Breast epithelium (tissue), 4 donors: ENCODE results near the gene GNPTAB. TPM values are rescaled to one million over a fixed set of nuclear protein-coding genes. Genes with fewer than 3 reads are reported as not detected.

ENCODE experiments used
- DNase-seq, 2 donors: peaks; one replicate each; pipeline ENCODE4 v3.0.0-alpha.2; 2019; ENCODE audit warnings: low spot score in 2 of 2
- H3K27ac ChIP-seq, 2 donors: fragments of 200-600 bp; sonication (generic) in 1 of 2; one replicate each; pipeline ENCODE4 v1.5.1; 2016 to 2019; ENCODE audit warnings: mild to moderate bottlenecking in 1 of 2
- H3K27me3 ChIP-seq, 2 donors: fragments of 200-600 bp; sonication (generic) in 1 of 2; one replicate each; pipeline versions ENCODE4 v1.5.1 to v1.6.0; 2017 to 2019; ENCODE audit warnings: control low read depth in 1 of 2, mild to moderate bottlenecking in 1 of 2
- H3K36me3 ChIP-seq: fragments of 200-600 bp; one replicate; pipeline ENCODE4 v1.5.1; 2019
- H3K4me1 ChIP-seq, 2 donors: fragments of 200-600 bp; sonication (generic); one replicate each; pipeline ENCODE4 v1.5.1; 2016 to 2019; ENCODE audit warnings: control low read depth in 1 of 2
- H3K4me3 ChIP-seq, 3 donors: fragments of 200-600 bp; sonication (generic); 1 replicate in 2 of 3; 2 replicates in 1 of 3; pipeline ENCODE4 v1.5.1; 2016 to 2019; ENCODE audit warnings: mild to moderate bottlenecking in 3 of 3, moderate library complexity in 2 of 3
- H3K9me3 ChIP-seq, 2 donors: fragments of 200-600 bp; sonication (generic) in 1 of 2; one replicate each; pipeline ENCODE4 v1.5.1; 2016 to 2019; ENCODE audit warnings: control low read depth in 1 of 2
- POLR2A ChIP-seq: fragments of 450-650 bp; IDR thresholded peaks from one replicate; pipeline ENCODE4 v1.6.1; 2016; ENCODE audit warnings: antibody characterized with exemption, mild to moderate bottlenecking, moderate library complexity
- POLR2AphosphoS5 ChIP-seq, 3 donors: sonication (generic); formaldehyde crosslinking; IDR thresholded peaks; one replicate each; pipeline ENCODE4 v1.6.1; 2017; ENCODE audit warnings: antibody characterized with exemption in 3 of 3
- intact Hi-C: fragments of 100-400 bp; cut with DNase I; formaldehyde crosslinking; loops from one replicate; pipeline ENCODE4 v1.15.1; 2023; ENCODE audit warnings: low total_unique reads
- total RNA-seq, 3 donors: library from RNA; depleted of rRNA; stranded (reverse); fragments of >200 nt; gene quantifications; one replicate each; pipeline ENCODE4 v1.1.0, GENCODE V29; 2016
- TF ChIP-seq, protein P1 (sequence below), 3 donors: fragments of 450-650 bp; IDR thresholded peaks; one replicate each; pipeline ENCODE4 v1.5.1; 2016 to 2017; ENCODE audit warnings: antibody characterized with exemption in 3 of 3, mild to moderate bottlenecking in 3 of 3, moderate library complexity in 3 of 3

Gene GNPTAB
- total RNA-seq, 3 donors from 2014 or later: 37.4 to 59.0 (median 39.7) TPM

DNA sequence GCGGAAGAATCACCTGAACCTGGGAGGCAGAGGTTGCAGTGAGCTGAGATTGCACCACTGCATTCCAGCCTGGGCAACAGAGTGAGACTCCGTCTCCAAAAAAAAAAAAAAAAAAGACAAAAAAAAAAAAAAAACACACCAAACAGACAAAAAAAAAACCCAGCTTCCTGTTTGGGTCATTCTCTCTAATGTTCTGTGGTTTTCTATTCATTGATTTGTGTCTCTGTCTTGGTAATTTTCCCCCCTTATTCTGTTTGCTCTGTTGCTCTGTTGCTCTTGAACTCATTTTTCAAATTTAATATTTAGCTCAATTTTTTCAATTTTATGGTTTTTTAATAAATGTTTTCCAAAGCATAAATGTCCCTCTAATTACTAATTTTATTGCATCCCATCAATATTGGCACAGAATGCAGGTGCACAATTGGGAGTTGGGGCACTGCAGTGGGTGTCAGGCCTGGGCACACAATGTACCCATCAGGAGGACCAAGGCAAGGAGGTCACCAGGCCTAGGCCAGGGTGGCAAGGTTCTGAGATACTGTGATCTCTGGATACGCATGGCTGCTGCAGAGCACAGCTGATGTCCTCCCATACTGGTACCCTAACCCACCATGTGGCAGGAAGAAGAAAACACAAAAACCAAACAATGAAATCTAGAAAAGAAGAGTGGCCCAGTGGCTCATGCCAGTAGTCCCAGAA, 8.0 kb upstream of the GNPTAB start:
- H3K4me1 ChIP-seq: no peaks in the 10 kb centered on the region
- TF ChIP-seq POLR2A: no peak
- no peak for TF ChIP-seq POLR2AphosphoS5 (IDR thresholded peaks at IDR 0.05)
- TF ChIP-seq, protein P1, sequence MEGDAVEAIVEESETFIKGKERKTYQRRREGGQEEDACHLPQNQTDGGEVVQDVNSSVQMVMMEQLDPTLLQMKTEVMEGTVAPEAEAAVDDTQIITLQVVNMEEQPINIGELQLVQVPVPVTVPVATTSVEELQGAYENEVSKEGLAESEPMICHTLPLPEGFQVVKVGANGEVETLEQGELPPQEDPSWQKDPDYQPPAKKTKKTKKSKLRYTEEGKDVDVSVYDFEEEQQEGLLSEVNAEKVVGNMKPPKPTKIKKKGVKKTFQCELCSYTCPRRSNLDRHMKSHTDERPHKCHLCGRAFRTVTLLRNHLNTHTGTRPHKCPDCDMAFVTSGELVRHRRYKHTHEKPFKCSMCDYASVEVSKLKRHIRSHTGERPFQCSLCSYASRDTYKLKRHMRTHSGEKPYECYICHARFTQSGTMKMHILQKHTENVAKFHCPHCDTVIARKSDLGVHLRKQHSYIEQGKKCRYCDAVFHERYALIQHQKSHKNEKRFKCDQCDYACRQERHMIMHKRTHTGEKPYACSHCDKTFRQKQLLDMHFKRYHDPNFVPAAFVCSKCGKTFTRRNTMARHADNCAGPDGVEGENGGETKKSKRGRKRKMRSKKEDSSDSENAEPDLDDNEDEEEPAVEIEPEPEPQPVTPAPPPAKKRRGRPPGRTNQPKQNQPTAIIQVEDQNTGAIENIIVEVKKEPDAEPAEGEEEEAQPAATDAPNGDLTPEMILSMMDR (IDR thresholded peaks at IDR 0.05): no peak
- intact Hi-C loops: loop anchor here (10.0 kb wide), 1 partner anchor 1904 kb away; no protein-coding TSS in a partner anchor
- H3K36me3 ChIP-seq: no peaks in the 10 kb centered on the region
- no peaks in the 10 kb centered on the region for H3K27me3 ChIP-seq
- H3K9me3 ChIP-seq: no peaks in the 10 kb centered on the region
- DNase-seq: no peak
- no peak overlapping the region for H3K27ac ChIP-seq
- no peak overlapping the region for H3K4me3 ChIP-seq

DNA sequence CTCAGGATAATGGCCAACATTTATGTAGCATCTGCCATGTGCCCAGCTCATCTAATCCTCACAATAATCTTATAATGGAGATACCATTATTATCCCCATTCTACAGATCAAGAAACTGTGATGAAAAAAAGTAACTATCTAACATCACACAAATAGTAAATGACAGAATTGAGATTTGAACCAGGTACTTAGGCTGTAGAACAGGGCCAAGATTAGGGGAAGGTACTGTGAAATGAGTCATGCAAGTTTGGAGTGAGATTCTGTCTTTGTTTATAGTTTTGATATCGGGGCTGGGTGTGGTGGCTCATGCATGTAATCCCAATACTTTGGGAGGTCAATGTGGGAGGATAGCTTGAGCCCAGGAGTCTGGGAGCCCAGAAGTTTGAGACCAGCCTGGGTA, 1.3 kb upstream of the GNPTAB start:
- no peaks in the 10 kb centered on the region for H3K27me3 ChIP-seq
- H3K9me3 ChIP-seq: no peaks in the 10 kb centered on the region
- H3K4me3 ChIP-seq: no peak overlapping the region
- DNase-seq: no peak
- intact Hi-C loops: loop anchor here (5.0 to 10.0 kb wide), 2 partner anchors 735 to 1897 kb away; no protein-coding TSS in a partner anchor
- no peaks in the 10 kb centered on the region for H3K36me3 ChIP-seq
- no peak overlapping the region for H3K27ac ChIP-seq
- TF ChIP-seq, protein P1 (IDR thresholded peaks at IDR 0.05): no peak
- TF ChIP-seq POLR2AphosphoS5 (IDR thresholded peaks at IDR 0.05) (no peak), POLR2A (no peak)
- no peaks in the 10 kb centered on the region for H3K4me1 ChIP-seq

DNA sequence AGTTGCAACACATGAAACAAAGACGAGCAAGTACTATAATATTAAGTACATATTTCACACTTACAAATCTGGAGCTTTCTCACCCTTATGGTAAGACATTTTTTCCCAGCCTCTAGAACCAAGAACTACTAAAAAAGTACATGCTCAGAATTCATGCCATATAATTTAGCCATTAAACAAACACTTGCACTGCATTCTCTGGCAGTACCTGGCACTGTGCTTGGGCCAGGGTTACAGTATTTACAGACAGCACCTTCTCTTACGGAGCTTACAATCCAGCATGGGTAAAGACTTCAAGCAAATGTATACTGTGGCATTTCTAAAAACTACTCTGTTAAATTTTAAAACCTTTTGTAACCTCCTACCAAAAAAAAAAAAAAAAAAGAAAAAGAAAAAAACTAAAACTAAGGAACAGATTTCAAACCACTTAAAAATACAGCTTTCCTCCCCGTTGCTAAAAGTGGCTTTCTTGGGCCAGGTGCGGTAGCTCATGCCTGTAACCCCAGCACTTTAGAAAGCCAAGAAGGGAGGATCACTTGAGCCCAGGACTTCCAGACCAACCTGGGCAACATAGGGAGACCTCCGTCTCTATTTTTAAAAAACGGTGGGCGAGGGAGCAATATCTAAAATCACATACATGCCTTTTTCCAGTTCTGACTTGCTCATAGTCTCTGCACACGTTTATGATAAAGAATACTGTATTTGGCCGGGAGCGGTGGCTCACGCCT, 956 bp downstream of the GNPTAB start:
- peak overlapping the region; percentile 66 to 88 (median 76) for H3K4me3 ChIP-seq
- no peak for DNase-seq
- no peaks in the 10 kb centered on the region for H3K9me3 ChIP-seq
- H3K4me1 ChIP-seq: no peaks in the 10 kb centered on the region
- TF ChIP-seq POLR2A: no peak
- TF ChIP-seq POLR2AphosphoS5 (IDR thresholded peaks at IDR 0.05): no peak
- TF ChIP-seq, protein P1 (IDR thresholded peaks at IDR 0.05): no peak
- intact Hi-C loops: loop anchor here (5.0 to 10.0 kb wide), 2 partner anchors 733 to 1895 kb away; no protein-coding TSS in a partner anchor
- H3K27me3 ChIP-seq: no peaks in the 10 kb centered on the region
- H3K27ac ChIP-seq: peak overlapping the region; percentile 76 to 89
- no peaks in the 10 kb centered on the region for H3K36me3 ChIP-seq

DNA sequence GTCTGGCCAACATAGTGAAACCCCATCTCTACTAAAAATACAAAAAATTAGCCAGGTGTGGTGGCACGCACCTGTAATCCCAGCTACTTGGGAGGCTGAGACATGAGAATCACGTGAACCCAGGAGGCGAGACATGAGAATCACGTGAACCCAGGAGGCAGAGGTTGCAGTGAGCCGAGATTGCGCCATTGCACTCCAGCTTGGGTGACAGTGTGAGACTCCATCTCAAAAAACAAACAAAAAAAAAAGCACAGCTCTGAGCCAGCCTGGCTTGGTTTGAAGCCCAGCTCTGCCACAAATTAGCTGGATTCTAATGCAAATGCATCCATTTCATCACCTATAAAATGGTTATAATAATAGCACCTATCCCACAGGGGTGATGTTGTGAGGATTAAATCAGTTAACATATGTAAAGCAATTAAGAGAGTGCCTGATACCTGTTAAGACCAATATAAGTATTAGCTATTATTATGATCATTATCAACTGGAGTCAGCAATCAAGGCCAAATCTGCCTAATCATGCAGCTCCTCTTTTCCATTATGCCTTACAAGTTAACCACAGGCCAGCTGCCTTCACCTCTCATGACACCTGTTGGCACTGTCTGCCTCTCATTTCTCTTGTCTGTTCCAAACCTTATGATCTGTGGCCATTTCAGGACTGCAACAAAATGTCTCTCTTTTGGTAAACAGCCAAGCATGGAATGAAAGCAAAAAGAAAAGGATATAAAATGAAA, 2.1 kb downstream of the GNPTAB start:
- intact Hi-C loops: no loop called here
- H3K4me3 ChIP-seq: no peak overlapping the region
- TF ChIP-seq POLR2AphosphoS5 (IDR thresholded peaks at IDR 0.05): no peak
- H3K36me3 ChIP-seq: no peaks in the 10 kb centered on the region
- H3K27me3 ChIP-seq: no peaks in the 10 kb centered on the region
- H3K4me1 ChIP-seq: no peaks in the 10 kb centered on the region
- no peak for DNase-seq
- H3K9me3 ChIP-seq: no peaks in the 10 kb centered on the region
- H3K27ac ChIP-seq: no peak overlapping the region

DNA sequence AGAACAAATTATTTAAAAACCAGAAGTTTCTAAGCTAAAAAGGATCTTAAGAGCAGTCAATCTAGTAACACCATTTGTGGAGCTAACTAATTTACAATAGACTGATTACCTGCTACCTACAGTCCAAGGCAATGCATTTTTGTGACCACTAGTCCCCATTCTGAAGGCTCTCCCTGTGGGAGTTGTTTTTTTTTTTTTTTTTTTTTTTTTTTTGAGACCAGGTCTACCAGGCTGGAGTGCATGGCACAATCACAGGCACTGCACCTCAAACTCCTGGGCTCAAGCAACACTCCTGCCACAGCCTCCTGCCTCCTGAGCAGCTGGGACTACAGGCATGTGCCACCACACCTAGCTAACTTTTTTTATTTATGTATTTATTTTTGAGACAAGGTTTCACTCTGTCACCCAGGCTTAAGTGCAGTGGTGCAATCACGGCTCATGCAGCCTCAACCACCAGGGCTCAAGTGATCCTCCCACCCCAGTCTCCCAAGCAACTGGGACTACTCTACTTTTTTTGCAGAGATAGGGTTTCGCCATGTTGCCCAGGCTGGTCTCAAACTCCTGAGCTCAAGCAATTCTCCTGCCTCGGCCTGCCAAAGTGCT, 3.9 kb downstream of the GNPTAB start:
- Histone ChIP-seq H3K27me3 (no peaks in the 10 kb centered on the region), H3K4me3 (no peak overlapping the region), H3K36me3 (no peaks in the 10 kb centered on the region), H3K9me3 (no peaks in the 10 kb centered on the region), H3K4me1 (no peaks in the 10 kb centered on the region), H3K27ac (no peak overlapping the region)
- DNase-seq: no peak
- TF ChIP-seq POLR2A (no peak), POLR2AphosphoS5 (IDR thresholded peaks at IDR 0.05) (no peak)
- TF ChIP-seq, protein P1 (IDR thresholded peaks at IDR 0.05): no peak
- intact Hi-C loops: no loop called here
